PC-9 (cell line): Measurements from ENCODE around the gene SLC22A14. TPM values are rescaled to one million over a fixed set of nuclear protein-coding genes. Genes with fewer than 3 reads are reported as not detected.

Source experiments
- BruUV-seq: library from RNA; stranded (reverse); fragments of 400-500 nt; replicated peaks from 2 replicates; lab custom pipeline; 2021; lab: Mats Ljungman, UMichigan
- CTCF ChIA-PET: fragments of 300-600 bp; sonication (Branson Sonifier 250); formaldehyde crosslinking; loops from one replicate; lab custom pipeline; 2022; ENCODE audit warnings: antibody characterized with exemption; lab: Charles Lee
- POLR2A ChIA-PET: fragments of 300-600 bp; sonication (Branson Sonifier 250); formaldehyde crosslinking; loops from one replicate; lab custom pipeline; 2022; ENCODE audit warnings: antibody characterized with exemption; ENCODE audit not compliant: unreplicated experiment; lab: Charles Lee
- DNase-seq, 2 experiments: peaks; one replicate each; pipeline versions ENCODE4 v3.0.0 to v3.0.0-alpha.2; 2015 to 2022; ENCODE audit warnings: mixed read lengths in 1 of 2
- H2AFZ ChIP-seq: fragments of 200-600 bp; sonication (generic); 2 replicates; pipeline ENCODE4 v1.8.1; 2017; ENCODE audit warnings: antibody characterized with exemption
- H3F3A ChIP-seq: fragments of 200-600 bp; sonication (generic); 2 replicates; pipeline ENCODE4 v1.8.1; 2017; ENCODE audit warnings: antibody characterized with exemption, mild to moderate bottlenecking, low read depth; ENCODE audit not compliant: insufficient read depth
- H3K27ac ChIP-seq: fragments of 200-600 bp; sonication (generic); 2 replicates; pipeline ENCODE4 v1.6.1; 2016; ENCODE audit warnings: mixed run types
- H3K27me3 ChIP-seq: fragments of 200-600 bp; sonication (generic); 2 replicates; pipeline ENCODE4 v1.6.1; 2016; ENCODE audit warnings: low read depth, mixed run types; ENCODE audit not compliant: insufficient read depth
- H3K36me3 ChIP-seq: fragments of 200-600 bp; sonication (generic); 2 replicates; pipeline ENCODE4 v1.6.1; 2016; ENCODE audit warnings: low read depth, mixed run types
- H3K4me1 ChIP-seq: fragments of 200-600 bp; sonication (generic); replicated peaks from 2 replicates; pipeline ENCODE4 v1.6.1; 2016; ENCODE audit warnings: mixed run types; ENCODE audit not compliant: insufficient read depth
- H3K4me2 ChIP-seq: fragments of 200-600 bp; sonication (generic); 2 replicates; pipeline ENCODE4 v1.6.1; 2017; ENCODE audit warnings: mixed run types
- H3K4me3 ChIP-seq: fragments of 200-600 bp; sonication (generic); 2 replicates; pipeline ENCODE4 v1.6.1; 2016; ENCODE audit warnings: mixed run types
- H3K79me2 ChIP-seq: fragments of 200-600 bp; sonication (generic); 2 replicates; pipeline ENCODE4 v1.6.1; 2017; ENCODE audit warnings: low read depth, mixed run types
- H3K9me2 ChIP-seq: fragments of 200-600 bp; sonication (generic); 2 replicates; pipeline ENCODE4 v1.8.1; 2017; ENCODE audit warnings: mild to moderate bottlenecking; ENCODE audit not compliant: insufficient read depth
- H3K9me3 ChIP-seq: fragments of 200-600 bp; sonication (generic); 2 replicates; pipeline ENCODE4 v1.8.1; 2016; ENCODE audit warnings: low read depth; ENCODE audit not compliant: insufficient read depth
- H4K20me1 ChIP-seq: fragments of 200-600 bp; sonication (generic); 2 replicates; pipeline ENCODE4 v1.8.1; 2017; ENCODE audit not compliant: insufficient read depth
- CTCF ChIP-seq: fragments of 200-600 bp; sonication (generic); conservative IDR thresholded peaks from 2 replicates; pipeline ENCODE4 v1.6.1; 2017; ENCODE audit warnings: mixed run types, antibody characterized with exemption, mild to moderate bottlenecking, moderate library complexity
- EZH2 ChIP-seq: fragments of 200-600 bp; sonication (generic); IDR thresholded peaks from 2 replicates; pipeline ENCODE4 v1.8.0; 2017; ENCODE audit warnings: antibody characterized with exemption, low read depth
- intact Hi-C: fragments of 100-400 bp; cut with micrococcal nuclease; formaldehyde crosslinking; loops from one replicate; pipeline ENCODE4 v1.10.0; 2022; ENCODE audit not compliant: unreplicated experiment
- total RNA-seq: library from RNA; stranded (reverse); gene quantifications from 2 replicates; pipeline ENCODE4 v1.2.3, GENCODE V29; 2021

The SLC22A14 gene
- total RNA-seq, 1 experiment from 2014 or later: not detected

- H3K4me1 ChIP-seq: no peaks in the 10 kb centered on the region
- H3K4me2 ChIP-seq: no peak overlapping the region
- H3K79me2 ChIP-seq: no peaks in the 10 kb centered on the region
- no peaks in the 10 kb centered on the region for H3K36me3 ChIP-seq
- H3K27me3 ChIP-seq: no peaks in the 10 kb centered on the region
- H3K9me3 ChIP-seq: no peaks in the 10 kb centered on the region
- no TSS peak for BruUV-seq
- no peaks in the 10 kb centered on the region for H3K9me2 ChIP-seq
- DNase-seq: no peak
- H3K4me3 ChIP-seq: no peak overlapping the region
- H4K20me1 ChIP-seq: no peaks in the 10 kb centered on the region
- intact Hi-C loops: no loop called here
- TF ChIP-seq EZH2: no peak
- no peak for TF ChIP-seq CTCF
- H3K27ac ChIP-seq: no peak overlapping the region
- H3F3A ChIP-seq: no peaks in the 10 kb centered on the region
- no peak overlapping the region for H2AFZ ChIP-seq
- POLR2A ChIA-PET: no interaction called here
- CTCF ChIA-PET: no interaction called here
These were observed 29.4 kb downstream of the SLC22A14 start for GRCh38 chr3:38311476-38311875.

- no peak for DNase-seq
- Histone ChIP-seq H3K79me2 (no peaks in the 10 kb centered on the region), H3K27ac (no peak overlapping the region), H2AFZ (no peak overlapping the region), H3K9me2 (no peaks in the 10 kb centered on the region), H3K36me3 (no peaks in the 10 kb centered on the region), H3K4me2 (no peak overlapping the region), H3K4me1 (no peaks in the 10 kb centered on the region), H3K27me3 (no peaks in the 10 kb centered on the region), H4K20me1 (no peaks in the 10 kb centered on the region), H3K9me3 (no peaks in the 10 kb centered on the region), H3F3A (no peaks in the 10 kb centered on the region), H3K4me3 (no peak overlapping the region)
- POLR2A ChIA-PET: no interaction called here
- intact Hi-C loops: no loop called here
- CTCF ChIA-PET: no interaction called here
- no peak for TF ChIP-seq CTCF
- TF ChIP-seq EZH2: no peak
- BruUV-seq: no TSS peak
These were observed 29.8 kb downstream of the SLC22A14 start for GRCh38 chr3:38311941-38312340.

- CTCF ChIA-PET: no interaction called here
- Histone ChIP-seq H3K27me3 (no peaks in the 10 kb centered on the region), H3K79me2 (no peaks in the 10 kb centered on the region), H3K9me3 (no peaks in the 10 kb centered on the region), H3K4me3 (no peak overlapping the region), H3K4me2 (no peak overlapping the region), H3K4me1 (no peaks in the 10 kb centered on the region), H4K20me1 (no peaks in the 10 kb centered on the region), H3K9me2 (no peaks in the 10 kb centered on the region), H3F3A (no peaks in the 10 kb centered on the region), H3K27ac (no peak overlapping the region), H3K36me3 (no peaks in the 10 kb centered on the region), H2AFZ (no peak overlapping the region)
- intact Hi-C loops: no loop called here
- BruUV-seq: no TSS peak
- POLR2A ChIA-PET: no interaction called here
- TF ChIP-seq CTCF: no peak
- DNase-seq: no peak
These were observed 30.3 kb downstream of the SLC22A14 start for GRCh38 chr3:38312356-38312755.
